PC-9 (cell line): ENCODE measurements around the gene AGMO. TPM values are rescaled to one million over a fixed set of nuclear protein-coding genes. Genes with fewer than 3 reads are reported as not detected.

ENCODE experiments used
- BruUV-seq: library from RNA; stranded (reverse); fragments of 400-500 nt; replicated peaks from 2 replicates; lab custom pipeline; 2021; lab: Mats Ljungman, UMichigan
- CTCF ChIA-PET: fragments of 300-600 bp; sonication (Branson Sonifier 250); formaldehyde crosslinking; loops from one replicate; lab custom pipeline; 2022; ENCODE audit warnings: antibody characterized with exemption; lab: Charles Lee
- POLR2A ChIA-PET: fragments of 300-600 bp; sonication (Branson Sonifier 250); formaldehyde crosslinking; loops from one replicate; lab custom pipeline; 2022; ENCODE audit warnings: antibody characterized with exemption; ENCODE audit not compliant: unreplicated experiment; lab: Charles Lee
- DNase-seq, 2 experiments: peaks; one replicate each; pipeline versions ENCODE4 v3.0.0 to v3.0.0-alpha.2; 2015 to 2022; ENCODE audit warnings: mixed read lengths in 1 of 2
- H2AFZ ChIP-seq: fragments of 200-600 bp; sonication (generic); 2 replicates; pipeline ENCODE4 v1.8.1; 2017; ENCODE audit warnings: antibody characterized with exemption
- H3F3A ChIP-seq: fragments of 200-600 bp; sonication (generic); 2 replicates; pipeline ENCODE4 v1.8.1; 2017; ENCODE audit warnings: antibody characterized with exemption, mild to moderate bottlenecking, low read depth; ENCODE audit not compliant: insufficient read depth
- H3K27ac ChIP-seq: fragments of 200-600 bp; sonication (generic); 2 replicates; pipeline ENCODE4 v1.6.1; 2016; ENCODE audit warnings: mixed run types
- H3K27me3 ChIP-seq: fragments of 200-600 bp; sonication (generic); 2 replicates; pipeline ENCODE4 v1.6.1; 2016; ENCODE audit warnings: low read depth, mixed run types; ENCODE audit not compliant: insufficient read depth
- H3K36me3 ChIP-seq: fragments of 200-600 bp; sonication (generic); 2 replicates; pipeline ENCODE4 v1.6.1; 2016; ENCODE audit warnings: low read depth, mixed run types
- H3K4me1 ChIP-seq: fragments of 200-600 bp; sonication (generic); replicated peaks from 2 replicates; pipeline ENCODE4 v1.6.1; 2016; ENCODE audit warnings: mixed run types; ENCODE audit not compliant: insufficient read depth
- H3K4me2 ChIP-seq: fragments of 200-600 bp; sonication (generic); 2 replicates; pipeline ENCODE4 v1.6.1; 2017; ENCODE audit warnings: mixed run types
- H3K4me3 ChIP-seq: fragments of 200-600 bp; sonication (generic); 2 replicates; pipeline ENCODE4 v1.6.1; 2016; ENCODE audit warnings: mixed run types
- H3K79me2 ChIP-seq: fragments of 200-600 bp; sonication (generic); 2 replicates; pipeline ENCODE4 v1.6.1; 2017; ENCODE audit warnings: low read depth, mixed run types
- H3K9me2 ChIP-seq: fragments of 200-600 bp; sonication (generic); 2 replicates; pipeline ENCODE4 v1.8.1; 2017; ENCODE audit warnings: mild to moderate bottlenecking; ENCODE audit not compliant: insufficient read depth
- H3K9me3 ChIP-seq: fragments of 200-600 bp; sonication (generic); 2 replicates; pipeline ENCODE4 v1.8.1; 2016; ENCODE audit warnings: low read depth; ENCODE audit not compliant: insufficient read depth
- H4K20me1 ChIP-seq: fragments of 200-600 bp; sonication (generic); 2 replicates; pipeline ENCODE4 v1.8.1; 2017; ENCODE audit not compliant: insufficient read depth
- EZH2 ChIP-seq: fragments of 200-600 bp; sonication (generic); IDR thresholded peaks from 2 replicates; pipeline ENCODE4 v1.8.0; 2017; ENCODE audit warnings: antibody characterized with exemption, low read depth
- intact Hi-C: fragments of 100-400 bp; cut with micrococcal nuclease; formaldehyde crosslinking; loops from one replicate; pipeline ENCODE4 v1.10.0; 2022; ENCODE audit not compliant: unreplicated experiment
- total RNA-seq: library from RNA; stranded (reverse); gene quantifications from 2 replicates; pipeline ENCODE4 v1.2.3, GENCODE V29; 2021
- TF ChIP-seq, protein P1 (sequence below): fragments of 200-600 bp; sonication (generic); conservative IDR thresholded peaks from 2 replicates; pipeline ENCODE4 v1.6.1; 2017; ENCODE audit warnings: mixed run types, antibody characterized with exemption, mild to moderate bottlenecking, moderate library complexity

The AGMO gene
- total RNA-seq, 1 experiment from 2014 or later, result not detected

DNA sequence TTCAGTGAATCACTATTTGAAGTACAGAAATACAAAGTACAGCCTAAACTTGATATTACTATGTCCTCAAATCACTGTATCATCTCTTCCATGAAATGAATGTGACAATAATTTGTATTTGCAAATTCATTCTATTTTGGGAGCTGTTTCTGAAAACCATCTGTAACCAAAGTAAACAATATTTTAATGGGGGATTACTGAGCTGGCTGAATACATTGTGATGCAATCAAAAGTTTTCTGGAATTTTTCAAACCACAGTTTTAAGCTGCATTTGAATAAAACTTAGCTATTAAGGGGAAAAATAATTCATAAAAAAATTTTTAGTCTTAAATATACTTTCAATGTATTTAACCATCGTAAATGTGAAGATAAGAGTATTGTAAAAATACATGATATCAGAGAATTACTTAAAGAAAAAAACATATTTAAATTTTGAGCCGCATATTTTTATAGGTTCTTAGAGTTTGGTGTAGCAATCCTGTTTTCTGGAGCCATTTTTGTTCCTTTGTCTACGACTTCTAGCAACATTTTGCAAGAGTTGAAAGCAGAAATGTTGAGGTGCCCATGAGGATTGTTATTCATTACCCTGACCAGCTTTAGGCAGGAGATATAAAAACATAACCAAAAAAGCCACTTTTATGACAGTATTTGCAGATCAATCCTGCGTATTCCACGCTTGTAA, 45.9 kb upstream of the AGMO start:
- Histone ChIP-seq H3K4me1 (no peaks in the 10 kb centered on the region), H3K4me3 (no peak overlapping the region), H3F3A (no peaks in the 10 kb centered on the region), H3K4me2 (no peak overlapping the region), H3K9me3 (no peaks in the 10 kb centered on the region), H3K27ac (no peak overlapping the region), H2AFZ (no peak overlapping the region; the same call in 1 of the 2 replicates), H3K36me3 (no peaks in the 10 kb centered on the region), H3K9me2 (no peaks in the 10 kb centered on the region), H3K27me3 (no peaks in the 10 kb centered on the region), H4K20me1 (no peaks in the 10 kb centered on the region), H3K79me2 (no peaks in the 10 kb centered on the region)
- CTCF ChIA-PET, result no interaction called here
- intact Hi-C loops, result no loop called here
- no peak for DNase-seq
- TF ChIP-seq EZH2, result no peak
- TF ChIP-seq, protein P1, sequence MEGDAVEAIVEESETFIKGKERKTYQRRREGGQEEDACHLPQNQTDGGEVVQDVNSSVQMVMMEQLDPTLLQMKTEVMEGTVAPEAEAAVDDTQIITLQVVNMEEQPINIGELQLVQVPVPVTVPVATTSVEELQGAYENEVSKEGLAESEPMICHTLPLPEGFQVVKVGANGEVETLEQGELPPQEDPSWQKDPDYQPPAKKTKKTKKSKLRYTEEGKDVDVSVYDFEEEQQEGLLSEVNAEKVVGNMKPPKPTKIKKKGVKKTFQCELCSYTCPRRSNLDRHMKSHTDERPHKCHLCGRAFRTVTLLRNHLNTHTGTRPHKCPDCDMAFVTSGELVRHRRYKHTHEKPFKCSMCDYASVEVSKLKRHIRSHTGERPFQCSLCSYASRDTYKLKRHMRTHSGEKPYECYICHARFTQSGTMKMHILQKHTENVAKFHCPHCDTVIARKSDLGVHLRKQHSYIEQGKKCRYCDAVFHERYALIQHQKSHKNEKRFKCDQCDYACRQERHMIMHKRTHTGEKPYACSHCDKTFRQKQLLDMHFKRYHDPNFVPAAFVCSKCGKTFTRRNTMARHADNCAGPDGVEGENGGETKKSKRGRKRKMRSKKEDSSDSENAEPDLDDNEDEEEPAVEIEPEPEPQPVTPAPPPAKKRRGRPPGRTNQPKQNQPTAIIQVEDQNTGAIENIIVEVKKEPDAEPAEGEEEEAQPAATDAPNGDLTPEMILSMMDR, result no peak
- POLR2A ChIA-PET, result interaction anchor here (0.5 kb wide), 1 partner anchor 53 kb away, joined by 15 read pairs; no protein-coding TSS in a partner anchor
- BruUV-seq, result no TSS peak

DNA sequence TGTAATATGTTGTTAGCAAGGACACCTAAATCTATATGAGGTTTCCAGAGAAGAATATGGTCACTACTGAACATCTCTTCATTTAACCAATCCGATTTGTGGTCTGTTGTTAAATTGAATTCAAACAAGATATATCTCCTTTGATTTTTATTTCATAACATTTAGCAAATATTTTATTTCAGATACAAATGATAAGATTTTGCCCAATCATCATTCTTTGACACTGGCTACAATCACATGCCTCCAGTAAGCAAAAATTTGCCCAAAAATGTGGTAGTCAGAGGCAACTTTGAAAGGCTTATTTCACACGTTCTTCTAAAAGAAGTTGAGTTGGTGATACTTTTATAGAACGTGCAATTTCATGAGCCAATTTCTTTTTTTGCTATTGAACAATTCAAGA, 44.7 kb upstream of the AGMO start:
- H3K9me3 ChIP-seq, result no peaks in the 10 kb centered on the region
- DNase-seq, result no peak
- no peaks in the 10 kb centered on the region for H3K79me2 ChIP-seq
- H3F3A ChIP-seq, result no peaks in the 10 kb centered on the region
- ChIA-PET POLR2A (no interaction called here), CTCF (no interaction called here)
- no peak overlapping the region for H3K27ac ChIP-seq
- no peaks in the 10 kb centered on the region for H3K9me2 ChIP-seq
- TF ChIP-seq, protein P1, result no peak
- H3K36me3 ChIP-seq, result no peaks in the 10 kb centered on the region
- no peaks in the 10 kb centered on the region for H4K20me1 ChIP-seq
- no peaks in the 10 kb centered on the region for H3K4me1 ChIP-seq
- intact Hi-C loops, result no loop called here
- no TSS peak for BruUV-seq
- H3K4me3 ChIP-seq, result no peak overlapping the region
- no peak overlapping the region for H2AFZ ChIP-seq
- H3K27me3 ChIP-seq, result no peaks in the 10 kb centered on the region
- no peak overlapping the region for H3K4me2 ChIP-seq

DNA sequence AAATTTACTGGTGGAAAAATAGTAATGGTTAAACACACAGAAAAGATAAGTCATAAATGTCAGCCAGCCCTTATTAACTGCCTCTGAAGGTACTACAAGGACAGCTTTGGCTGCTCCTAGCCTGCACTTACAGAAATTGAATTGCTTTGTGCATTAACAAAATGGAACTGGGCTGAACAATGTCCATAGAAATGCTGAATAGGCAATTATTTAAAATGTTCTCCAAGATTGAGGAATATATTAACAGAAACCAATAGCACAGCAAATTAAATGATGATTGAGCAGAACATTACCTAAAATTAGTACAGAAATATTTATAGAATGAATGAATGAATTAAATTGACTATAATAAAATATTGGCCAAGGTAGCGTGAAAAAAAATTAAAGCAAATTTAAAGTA, 42.4 kb upstream of the AGMO start:
- Histone ChIP-seq H3F3A (no peaks in the 10 kb centered on the region), H3K36me3 (no peaks in the 10 kb centered on the region), H3K9me3 (no peaks in the 10 kb centered on the region), H3K4me1 (no peaks in the 10 kb centered on the region), H3K79me2 (no peaks in the 10 kb centered on the region), H3K27ac (no peak overlapping the region), H4K20me1 (no peaks in the 10 kb centered on the region), H2AFZ (no peak overlapping the region), H3K9me2 (no peaks in the 10 kb centered on the region), H3K4me3 (no peak overlapping the region), H3K27me3 (no peaks in the 10 kb centered on the region), H3K4me2 (no peak overlapping the region)
- TF ChIP-seq, protein P1, result no peak
- no peak for TF ChIP-seq EZH2
- intact Hi-C loops, result no loop called here
- POLR2A ChIA-PET, result no interaction called here
- no peak for DNase-seq
- BruUV-seq, result no TSS peak
- CTCF ChIA-PET, result no interaction called here
